ENCODE data around the gene IRS1. TPM values are rescaled to one million over a fixed set of nuclear protein-coding genes. Genes with fewer than 3 reads are reported as not detected.

Gene IRS1
- total and polyA plus RNA-seq, 2 experiments from 2014 or later = 10.9 to 25.6 TPM

DNA sequence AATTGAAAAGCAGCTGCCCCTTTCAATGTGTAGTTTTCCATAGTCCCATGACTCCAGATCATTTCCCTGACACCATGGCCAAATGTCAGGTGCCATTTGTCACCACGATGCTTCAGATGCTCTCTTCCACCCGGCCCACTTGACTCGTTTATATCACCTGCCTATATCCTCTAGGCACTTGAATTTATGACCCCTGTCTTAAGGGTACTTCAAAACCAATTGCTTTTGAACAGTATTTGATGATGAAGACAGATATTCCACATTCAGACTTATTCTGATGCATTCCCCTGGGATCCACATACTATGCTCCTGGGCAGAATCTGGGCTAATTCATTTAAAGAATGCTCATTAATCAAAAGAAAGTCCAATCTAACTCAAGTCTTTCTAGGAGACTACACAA is 19.3 kb upstream of the IRS1 start:
- no peak overlapping the region for H3K27ac ChIP-seq
- TF ChIP-seq, protein P1, sequence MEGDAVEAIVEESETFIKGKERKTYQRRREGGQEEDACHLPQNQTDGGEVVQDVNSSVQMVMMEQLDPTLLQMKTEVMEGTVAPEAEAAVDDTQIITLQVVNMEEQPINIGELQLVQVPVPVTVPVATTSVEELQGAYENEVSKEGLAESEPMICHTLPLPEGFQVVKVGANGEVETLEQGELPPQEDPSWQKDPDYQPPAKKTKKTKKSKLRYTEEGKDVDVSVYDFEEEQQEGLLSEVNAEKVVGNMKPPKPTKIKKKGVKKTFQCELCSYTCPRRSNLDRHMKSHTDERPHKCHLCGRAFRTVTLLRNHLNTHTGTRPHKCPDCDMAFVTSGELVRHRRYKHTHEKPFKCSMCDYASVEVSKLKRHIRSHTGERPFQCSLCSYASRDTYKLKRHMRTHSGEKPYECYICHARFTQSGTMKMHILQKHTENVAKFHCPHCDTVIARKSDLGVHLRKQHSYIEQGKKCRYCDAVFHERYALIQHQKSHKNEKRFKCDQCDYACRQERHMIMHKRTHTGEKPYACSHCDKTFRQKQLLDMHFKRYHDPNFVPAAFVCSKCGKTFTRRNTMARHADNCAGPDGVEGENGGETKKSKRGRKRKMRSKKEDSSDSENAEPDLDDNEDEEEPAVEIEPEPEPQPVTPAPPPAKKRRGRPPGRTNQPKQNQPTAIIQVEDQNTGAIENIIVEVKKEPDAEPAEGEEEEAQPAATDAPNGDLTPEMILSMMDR (IDR thresholded peaks at IDR 0.05; ENCODE audit: poor library complexity) = no peak
- TF ChIP-seq EZH2 (IDR thresholded peaks at IDR 0.05; ENCODE audit: borderline replicate concordance) = no peak
- TF ChIP-seq EZH2phosphoT487 (IDR thresholded peaks at IDR 0.05; ENCODE audit: low read depth, severe bottlenecking, unreplicated experiment) = no peak
- H3K4me2 ChIP-seq = no peak overlapping the region
- no peak overlapping the region for H2AFZ ChIP-seq
- no peaks in the 10 kb centered on the region for H3K4me1 ChIP-seq (ENCODE audit: insufficient read depth)
- no peaks in the 10 kb centered on the region for H3K9me3 ChIP-seq (ENCODE audit: low read depth)
- H3K4me3 ChIP-seq = no peak overlapping the region
- 87% methylated on average over 3 of the region's 3 CpGs for WGBS (ENCODE audit: low lambda C conversion rate, missing lambda C conversion rate)
- H3K79me2 ChIP-seq = no peaks in the 10 kb centered on the region
- no peaks in the 10 kb centered on the region for H3K27me3 ChIP-seq
- DNase-seq (ENCODE audit: low spot score) = no peak
- H3K9me2 ChIP-seq (replicated peaks; ENCODE audit: insufficient read depth) = no peaks in the 10 kb centered on the region
- H3K36me3 ChIP-seq (replicated peaks; ENCODE audit: insufficient read depth, low read depth) = no peaks in the 10 kb centered on the region
- no peaks in the 10 kb centered on the region for H4K20me1 ChIP-seq (ENCODE audit: insufficient read depth, poor library complexity, severe bottlenecking)

DNA sequence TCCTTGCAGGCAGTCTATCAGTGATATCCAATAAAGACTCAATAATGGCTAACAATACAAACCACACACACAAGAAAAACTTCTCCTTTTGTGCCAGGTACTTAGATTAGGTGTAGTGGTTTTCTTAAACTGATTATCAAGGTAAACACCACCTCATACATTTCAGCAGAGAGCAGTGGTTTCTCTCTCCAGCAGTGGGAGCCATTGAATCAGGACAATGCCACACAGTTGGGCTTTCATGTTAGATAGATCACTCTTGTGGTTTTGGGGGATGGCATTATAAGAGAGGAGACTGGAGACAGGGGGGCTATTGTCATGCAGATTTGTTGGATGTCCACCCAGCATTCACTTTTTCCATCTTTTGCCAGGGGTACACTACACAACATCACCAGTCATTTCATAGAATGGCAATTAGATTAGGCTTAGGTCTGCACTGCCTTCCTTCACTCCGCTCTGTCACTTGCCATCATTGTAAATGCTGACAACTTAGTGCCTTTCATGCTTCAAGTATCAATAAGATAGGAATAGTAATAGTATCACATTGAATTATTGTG is 13.6 kb upstream of the IRS1 start:
- Histone ChIP-seq H3K9me3 (ENCODE audit: low read depth) (no peaks in the 10 kb centered on the region), H3K79me2 (no peaks in the 10 kb centered on the region), H3K4me1 (ENCODE audit: insufficient read depth) (no peaks in the 10 kb centered on the region), H3K36me3 (replicated peaks; ENCODE audit: insufficient read depth, low read depth) (no peaks in the 10 kb centered on the region), H2AFZ (no peak overlapping the region), H3K27ac (no peak overlapping the region), H3K4me2 (no peak overlapping the region), H4K20me1 (ENCODE audit: insufficient read depth, poor library complexity, severe bottlenecking) (no peaks in the 10 kb centered on the region), H3K27me3 (no peaks in the 10 kb centered on the region), H3K4me3 (no peak overlapping the region), H3K9me2 (replicated peaks; ENCODE audit: insufficient read depth) (no peaks in the 10 kb centered on the region)
- TF ChIP-seq, protein P1 (IDR thresholded peaks at IDR 0.05; ENCODE audit: poor library complexity) = peak; percentile 34
- TF ChIP-seq EZH2phosphoT487 (IDR thresholded peaks at IDR 0.05; ENCODE audit: low read depth, severe bottlenecking, unreplicated experiment) (no peak), EZH2 (IDR thresholded peaks at IDR 0.05; ENCODE audit: borderline replicate concordance) (no peak)
- peak; percentile 18 for DNase-seq (ENCODE audit: low spot score)
- WGBS (ENCODE audit: low lambda C conversion rate, missing lambda C conversion rate) = 97% methylated on average over 1 of the region's 1 CpG

DNA sequence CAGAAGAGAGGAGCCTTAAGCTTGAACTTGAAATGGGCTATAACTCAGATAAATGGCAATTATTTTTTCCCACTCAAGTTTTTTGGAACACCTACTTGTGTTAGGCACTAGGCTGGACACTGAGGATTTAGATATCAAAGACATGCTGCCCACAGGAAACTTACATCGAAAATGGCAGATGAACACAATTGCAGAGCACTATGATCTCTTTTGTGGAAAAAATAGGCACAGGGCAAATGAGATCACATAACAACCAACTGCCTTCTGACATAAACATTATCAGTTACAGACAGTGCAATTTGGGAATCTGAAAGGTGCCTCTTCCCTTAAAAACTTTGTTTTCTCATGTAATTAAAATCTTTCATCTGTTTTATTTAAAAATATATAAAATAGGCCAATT is 3.8 kb upstream of the IRS1 start:
- Histone ChIP-seq H3K36me3 (replicated peaks; ENCODE audit: insufficient read depth, low read depth) (no peaks in the 10 kb centered on the region), H3K79me2 (peaks cover 11% of the 10 kb centered on the region), H3K4me2 (no peak overlapping the region), H3K9me2 (replicated peaks; ENCODE audit: insufficient read depth) (no peaks in the 10 kb centered on the region), H4K20me1 (ENCODE audit: insufficient read depth, poor library complexity, severe bottlenecking) (no peaks in the 10 kb centered on the region), H3K27me3 (no peaks in the 10 kb centered on the region), H3K4me3 (no peak overlapping the region), H3K4me1 (ENCODE audit: insufficient read depth) (peaks cover 9% of the 10 kb centered on the region), H3K27ac (no peak overlapping the region), H3K9me3 (ENCODE audit: low read depth) (no peaks in the 10 kb centered on the region), H2AFZ (no peak overlapping the region)
- WGBS (ENCODE audit: low lambda C conversion rate, missing lambda C conversion rate) = 58% methylated on average over 1 of the region's 1 CpG
- TF ChIP-seq, protein P1 (IDR thresholded peaks at IDR 0.05; ENCODE audit: poor library complexity) = no peak
- TF ChIP-seq EZH2 (IDR thresholded peaks at IDR 0.05; ENCODE audit: borderline replicate concordance) = no peak
- DNase-seq (ENCODE audit: low spot score) = no peak

DNA sequence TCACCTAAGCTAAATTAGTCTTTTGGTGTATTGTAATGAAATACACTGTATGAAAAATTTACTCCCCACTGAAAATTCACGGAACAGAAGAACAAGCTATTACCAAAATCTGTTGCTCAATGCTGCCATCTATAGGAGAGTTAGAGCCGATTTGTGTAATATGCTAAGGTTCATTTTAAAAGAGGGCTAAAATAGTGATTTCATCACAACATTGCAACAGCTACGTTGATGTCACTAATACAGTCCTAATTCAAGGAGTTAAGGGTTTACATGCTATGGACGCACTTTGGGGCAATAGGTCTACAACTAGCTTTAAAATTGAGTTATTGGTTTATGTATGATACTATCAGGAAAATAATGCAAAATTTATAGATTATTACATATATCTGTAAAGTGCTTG is 3.0 kb upstream of the IRS1 start:
- no peak overlapping the region for H3K4me3 ChIP-seq
- 2% methylated on average over 4 of the region's 4 CpGs for WGBS (ENCODE audit: low lambda C conversion rate, missing lambda C conversion rate)
- peaks cover 2% of the 10 kb centered on the region for H4K20me1 ChIP-seq (ENCODE audit: insufficient read depth, poor library complexity, severe bottlenecking)
- no peaks in the 10 kb centered on the region for H3K9me2 ChIP-seq (replicated peaks; ENCODE audit: insufficient read depth)
- no peaks in the 10 kb centered on the region for H3K36me3 ChIP-seq (replicated peaks; ENCODE audit: insufficient read depth, low read depth)
- no peak overlapping the region for H3K4me2 ChIP-seq
- H3K27ac ChIP-seq = no peak overlapping the region
- H3K79me2 ChIP-seq = peaks cover 19% of the 10 kb centered on the region
- DNase-seq (ENCODE audit: low spot score) = peak; percentile 83
- peaks cover 13% of the 10 kb centered on the region for H3K4me1 ChIP-seq (ENCODE audit: insufficient read depth)
- H3K9me3 ChIP-seq (ENCODE audit: low read depth) = no peaks in the 10 kb centered on the region
- H3K27me3 ChIP-seq = no peaks in the 10 kb centered on the region
- TF ChIP-seq, protein P1 (IDR thresholded peaks at IDR 0.05; ENCODE audit: poor library complexity) = peak; percentile 78
- TF ChIP-seq EZH2 (IDR thresholded peaks at IDR 0.05; ENCODE audit: borderline replicate concordance) = no peak
- H2AFZ ChIP-seq = no peak overlapping the region

All from hepatocyte (in vitro differentiated cells).